ENCODE data around the gene TBCE. TPM values are rescaled to one million over a fixed set of nuclear protein-coding genes. Genes with fewer than 3 reads are reported as not detected.
A peak's percentile ranks its signal among the peaks of the same experiment; 100 is the strongest.

TBCE gene
- total and polyA plus RNA-seq, 9 of the 15 experiments (the other 6 are each of a cell fraction or from before 2014, with no cell fraction given), result 52.6 to 92.1 (median 82.1) TPM

DNA sequence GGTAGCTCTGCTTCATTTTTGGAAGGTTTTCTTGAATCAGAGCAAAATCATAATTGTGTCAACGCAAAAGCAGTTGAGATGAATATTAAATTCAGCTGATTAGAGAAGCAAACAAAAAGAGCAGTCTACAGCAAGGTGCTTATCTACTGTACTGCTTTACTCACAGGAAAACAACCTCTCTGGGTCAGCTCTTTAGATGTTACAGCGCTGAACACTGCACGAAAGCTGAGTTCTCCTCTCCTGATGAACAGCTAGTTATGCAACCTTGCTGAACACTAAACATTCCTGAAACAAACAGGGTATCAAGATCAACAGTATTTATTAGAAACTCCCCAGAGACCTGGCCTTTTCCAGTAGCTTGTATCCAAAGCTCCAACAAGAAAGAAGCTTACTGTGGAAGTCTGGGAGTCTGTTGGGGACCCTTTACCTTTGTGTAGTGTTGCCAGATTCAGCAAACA lies 41.3 kb downstream of the TBCE start (continued):
- no peak for TF ChIP-seq SRSF7 (optimal IDR thresholded peaks at IDR 0.05; ENCODE audit: low read depth, low read length)
- TF ChIP-seq FOXJ3 (CRISPR knock-in tag; IDR thresholded peaks at IDR 0.05), result no peak
- TF ChIP-seq KAT7 (CRISPR knock-in tag; IDR thresholded peaks at IDR 0.05; ENCODE audit: borderline replicate concordance), result no peak
- TF ChIP-seq MYNN (IDR thresholded peaks at IDR 0.05), result no peak
- no peak for TF ChIP-seq MYNN (CRISPR knock-in tag; IDR thresholded peaks at IDR 0.05)

DNA sequence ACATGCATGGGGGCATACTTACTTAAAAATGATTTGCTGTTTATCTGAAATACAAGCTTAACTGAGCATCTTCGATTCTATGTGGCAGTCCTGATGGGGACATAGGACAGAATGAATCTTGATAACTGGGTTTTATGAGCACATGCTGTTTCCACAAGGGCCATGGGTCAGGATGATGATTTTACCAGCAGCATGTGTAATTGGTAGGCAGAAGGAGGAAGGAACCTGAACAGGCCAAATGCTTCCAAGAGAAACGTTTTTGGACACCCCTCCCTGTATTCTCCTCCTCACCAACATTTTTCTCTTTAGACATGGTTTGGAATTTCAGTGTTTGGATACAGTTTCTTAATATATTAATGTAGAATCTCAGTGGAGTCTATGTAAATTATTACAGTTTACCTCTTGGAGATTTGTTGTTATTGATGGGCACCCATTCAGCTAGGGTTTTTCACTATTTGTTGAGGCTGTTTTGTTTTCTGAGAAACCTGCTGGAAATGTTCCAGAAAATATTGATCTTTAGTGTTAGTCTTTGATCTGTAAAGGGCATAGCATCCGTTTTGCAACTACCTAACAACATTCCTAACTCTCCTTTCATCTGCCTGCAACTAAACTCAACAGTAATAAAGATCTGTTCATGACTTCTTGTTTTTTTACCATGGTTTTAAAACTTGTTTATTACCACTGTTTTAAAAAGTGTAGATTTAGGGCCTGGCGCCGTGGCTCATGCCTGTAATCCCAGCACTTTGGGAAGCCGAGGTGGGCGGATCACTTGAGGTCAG lies 42.0 kb downstream of the TBCE start:
- peak; percentile 8; the same call in 1 of the 2 replicates for TF ChIP-seq NFIC (IDR thresholded peaks at IDR 0.05)
- no peak for TF ChIP-seq E2F5 (CRISPR knock-in tag; IDR thresholded peaks at IDR 0.05)
- H3K9ac ChIP-seq (ENCODE audit: insufficient read depth in 1 of 2, low read depth in 2 of 2, low read length in 2 of 2), result no peak overlapping the region

More for the DNA sequence above, 42.0 kb downstream of the TBCE start:
- ATAC-seq, result peak; percentile 12; the same call in 2 of the 3 replicates
- peak in 1 of 4 experiments; percentile 10 for DNase-seq (ENCODE audit: extremely low read depth in 1 of 4, low spot score in 3 of 4)
- H3K9me3 ChIP-seq (replicated peaks; ENCODE audit: control insufficient read depth, insufficient read depth, low read depth, low read length), result no peaks in the 10 kb centered on the region
- CTCF ChIA-PET (ENCODE audit: low intra/inter-chr PET ratio), result no interaction called here
- H4K20me1 ChIP-seq (replicated peaks; ENCODE audit: control insufficient read depth, insufficient read depth, low read length), result no peaks in the 10 kb centered on the region; the same call in 1 of the 2 replicates
- FAIRE-seq, result peak; percentile 76
- POLR2A ChIA-PET, result interaction anchor here (0.6 to 3.0 kb wide), 3 partner anchors 10 to 80 kb away, joined by 4 to 10 read pairs (median 5); partner anchors contain the start of gene TBCE
- BruUV-seq (replicated peaks), result TSS peak; percentile 32
- H3K4me2 ChIP-seq (ENCODE audit: insufficient read depth, low read length), result no peak overlapping the region
- intact Hi-C loops (cut with micrococcal nuclease) (no loop called here), in situ Hi-C loops (cut with MboI) (no loop called here)
- no peak overlapping the region for H2AFZ ChIP-seq (ENCODE audit: low read depth, low read length)
- no peak overlapping the region for H3K4me3 ChIP-seq
- peaks cover 3 to 14% of the 10 kb centered on the region in 2 experiments; a peak in 4 of 5 replicates for H3K4me1 ChIP-seq (replicated peaks in 1 of 2; ENCODE audit: control insufficient read depth in 2 of 2, insufficient read depth in 2 of 2, low read length in 2 of 2)
- H3K9me1 ChIP-seq (ENCODE audit: control insufficient read depth, insufficient read depth, low read length), result no peaks in the 10 kb centered on the region
- H3K27me3 ChIP-seq (ENCODE audit: control insufficient read depth in 2 of 2, insufficient read depth in 2 of 2, low read length in 2 of 2), result no peaks in the 10 kb centered on the region
- 72% methylated on average over 7 of the region's 7 CpGs for WGBS (ENCODE audit: insufficient coverage, low coverage, missing lambda C conversion rate)
- H3K79me2 ChIP-seq (ENCODE audit: control insufficient read depth, insufficient read depth, low read length), result peaks cover 24% of the 10 kb centered on the region
- peaks cover 8% of the 10 kb centered on the region; the same call in 1 of the 3 replicates for H3K36me3 ChIP-seq (ENCODE audit: control insufficient read depth, insufficient read depth, low read length)
- H3K27ac ChIP-seq (ENCODE audit: extremely low read depth, low read depth, low read length), result no peak overlapping the region
